ENCODE results near the gene PDSS2.
"Not testable (repeated sequence)": the region's sequence is repeated elsewhere in the genome, so short reads cannot be mapped to it uniquely, and the experiment has no call there.

Gene PDSS2

DNA sequence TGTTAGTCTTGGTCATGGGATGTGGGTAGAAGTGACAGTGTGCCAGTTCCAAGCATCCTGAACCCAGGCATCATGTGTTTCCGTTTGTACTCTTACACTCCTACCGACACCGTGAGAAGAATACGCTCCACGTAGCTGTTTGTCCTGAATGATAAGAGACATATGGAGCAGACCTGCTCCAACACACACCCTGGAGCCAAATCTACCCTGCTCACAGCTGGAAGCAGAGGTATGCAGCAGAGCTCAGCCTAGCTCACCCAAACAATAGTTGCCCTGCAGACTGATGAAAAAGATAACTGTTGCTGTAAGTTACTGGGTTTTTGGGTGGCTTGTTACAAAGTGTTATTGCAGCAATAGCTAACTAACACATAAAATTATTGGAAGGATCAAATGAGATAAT is 14.3 kb upstream of the PDSS2 start:
- no peak for DNase-seq

DNA sequence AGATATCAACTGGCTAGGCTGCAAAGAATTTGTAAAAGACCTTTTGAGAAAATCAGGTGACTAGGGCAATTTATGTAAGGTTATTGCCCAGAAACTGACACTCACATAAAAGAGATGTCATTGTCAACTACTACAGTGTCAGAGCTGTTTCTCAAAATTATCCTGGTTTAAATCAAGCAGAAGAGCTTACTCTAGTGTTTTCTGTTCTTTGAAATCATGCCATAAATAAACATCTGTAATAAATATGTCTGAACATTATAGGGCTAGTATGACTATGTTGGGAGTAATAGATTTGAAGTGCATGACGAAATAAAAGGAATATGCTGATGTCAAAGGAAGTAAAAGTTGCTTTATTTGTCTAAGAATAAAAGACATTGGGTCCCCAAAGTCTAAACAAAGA is 11.0 kb upstream of the PDSS2 start:
- no peak for DNase-seq

DNA sequence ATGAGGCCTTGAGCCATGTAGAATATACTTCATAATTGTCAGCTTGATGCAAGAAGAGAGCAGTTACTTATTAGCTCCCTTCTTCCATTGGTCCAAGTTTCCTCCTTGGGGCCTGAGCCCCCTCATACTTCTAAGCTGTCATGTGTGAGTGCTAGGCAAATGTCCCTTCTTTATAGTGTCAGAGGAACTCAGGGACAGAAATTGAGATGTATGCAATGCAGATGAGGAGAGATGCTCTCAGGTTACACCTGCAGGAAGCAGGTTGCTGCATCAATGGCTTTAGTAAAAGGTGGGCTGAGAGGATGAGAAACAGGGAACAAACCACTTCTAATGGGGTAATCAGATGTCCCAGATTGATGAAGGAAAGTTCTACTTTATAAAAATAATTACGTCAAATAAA is 6.7 kb upstream of the PDSS2 start:
- no peak for DNase-seq

DNA sequence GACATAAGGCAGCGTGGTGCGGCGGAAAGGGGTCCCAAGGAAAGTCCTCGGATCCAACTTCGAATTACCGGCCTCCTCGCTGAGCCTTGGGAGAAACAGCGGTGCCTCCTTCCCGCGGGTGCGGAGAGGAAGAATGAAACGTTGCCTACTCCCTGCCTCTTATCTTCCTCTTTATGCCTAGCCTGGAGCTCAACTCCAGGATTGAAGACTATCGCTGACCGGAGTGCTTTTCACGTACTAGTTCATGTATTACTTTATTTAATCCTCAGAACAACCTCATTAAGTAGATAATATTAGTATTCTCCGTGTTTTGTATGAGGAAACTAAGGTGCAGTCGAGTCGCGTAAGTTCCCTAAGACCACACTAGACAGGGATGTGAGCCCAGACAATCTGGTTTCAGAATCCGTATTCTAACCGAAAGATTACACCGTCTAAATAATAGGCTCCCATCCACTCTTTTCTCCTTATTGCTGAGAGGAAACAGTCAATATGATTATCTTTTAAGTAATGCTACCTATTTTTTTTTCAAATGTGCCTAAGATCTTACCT is 793 bp upstream of the PDSS2 start:
- DNase-seq: no peak

DNA sequence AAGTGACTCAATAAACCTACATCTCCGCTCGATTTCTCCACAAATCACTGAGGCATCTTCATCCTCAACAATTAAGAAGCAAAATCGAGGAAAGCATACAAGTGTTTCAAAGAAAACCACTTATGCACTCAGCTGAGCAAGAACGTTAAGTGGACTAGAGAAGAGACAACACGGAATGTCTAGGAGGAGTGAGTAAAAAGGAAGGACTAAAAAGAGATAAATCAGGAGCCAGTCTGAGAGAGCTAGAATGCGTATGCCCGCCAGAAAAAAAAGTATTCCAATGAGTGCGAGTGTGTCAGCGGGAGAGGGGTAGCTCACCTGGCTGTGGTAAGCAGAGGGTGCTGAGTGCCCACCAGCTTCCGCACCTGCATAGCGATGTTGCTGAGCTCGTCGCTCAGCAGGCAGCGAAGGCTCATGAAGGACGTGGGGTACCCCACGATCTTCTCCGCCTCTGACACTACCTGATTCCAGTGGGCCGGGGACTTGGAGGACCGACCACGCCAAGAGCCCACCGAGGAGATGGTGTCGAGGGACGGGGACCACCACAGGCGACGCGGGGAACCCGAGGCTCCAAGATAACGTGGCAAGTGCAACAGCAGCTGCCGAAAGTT is 587 bp downstream of the PDSS2 start:
- no peak for DNase-seq

DNA sequence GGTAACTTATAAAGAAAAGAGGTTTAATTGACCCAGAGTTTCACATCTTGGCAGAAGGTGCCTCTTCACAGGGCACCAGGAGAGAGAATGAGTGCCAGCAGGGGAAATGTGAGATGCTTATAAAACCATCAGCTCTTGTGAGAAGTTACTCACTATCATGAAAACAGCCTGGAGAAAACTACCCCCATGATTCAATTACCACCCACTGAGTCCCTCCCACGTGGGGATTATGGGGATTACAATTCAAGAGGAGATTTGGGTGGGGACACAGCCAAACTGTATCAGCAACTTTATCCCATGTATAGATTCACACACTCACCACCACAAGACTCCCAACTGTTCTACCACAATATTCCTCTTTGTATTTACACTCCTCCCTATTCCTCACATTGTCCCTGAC is 10.6 kb downstream of the PDSS2 start:
- DNase-seq: no peak

DNA sequence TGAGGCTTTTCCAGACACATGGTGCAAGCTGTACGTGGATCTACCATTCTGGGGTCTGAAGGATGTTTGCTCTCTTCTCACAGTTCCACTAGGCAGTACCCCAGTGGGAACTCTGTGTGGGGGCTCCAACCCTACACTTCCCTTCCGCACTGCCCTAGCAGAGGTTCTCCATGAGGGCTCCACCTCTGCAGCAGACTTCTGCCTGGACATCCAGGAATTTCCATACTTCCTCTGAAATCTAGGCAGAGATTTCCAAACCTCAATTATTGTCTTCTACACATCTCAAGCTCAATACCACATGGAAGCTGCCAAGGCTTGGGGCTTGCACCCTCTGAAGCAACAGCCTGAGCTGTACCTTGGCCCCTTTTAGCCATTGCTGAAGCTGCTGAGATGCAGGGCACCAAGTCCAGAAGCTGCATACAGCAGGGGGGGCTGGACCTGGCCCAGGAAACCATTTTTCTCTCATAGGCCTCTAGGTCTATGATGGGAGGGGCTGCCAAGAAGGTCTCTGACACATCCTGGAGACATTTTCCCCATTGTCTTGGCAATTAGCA is 11.6 kb downstream of the PDSS2 start:
- no peak for DNase-seq

DNA sequence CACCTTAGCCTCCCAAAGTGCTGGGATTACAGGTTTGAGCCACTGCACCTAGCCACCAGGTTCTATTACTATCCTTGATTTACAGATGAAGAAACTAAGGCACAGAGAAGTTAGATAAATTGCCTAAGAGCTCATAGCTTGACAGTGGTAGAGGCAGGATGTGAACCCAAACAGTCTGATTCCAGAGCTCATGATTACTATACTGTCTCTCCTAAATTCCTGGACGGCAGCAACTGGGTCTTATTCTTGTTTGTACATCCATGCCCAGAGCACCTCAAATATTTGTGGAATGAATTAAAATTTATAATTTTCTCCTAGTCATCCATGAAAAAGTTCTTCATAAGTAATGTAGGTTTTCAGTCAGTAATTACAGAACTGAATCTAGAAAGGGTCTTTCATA is 15.1 kb downstream of the PDSS2 start:
- DNase-seq: no peak

DNA sequence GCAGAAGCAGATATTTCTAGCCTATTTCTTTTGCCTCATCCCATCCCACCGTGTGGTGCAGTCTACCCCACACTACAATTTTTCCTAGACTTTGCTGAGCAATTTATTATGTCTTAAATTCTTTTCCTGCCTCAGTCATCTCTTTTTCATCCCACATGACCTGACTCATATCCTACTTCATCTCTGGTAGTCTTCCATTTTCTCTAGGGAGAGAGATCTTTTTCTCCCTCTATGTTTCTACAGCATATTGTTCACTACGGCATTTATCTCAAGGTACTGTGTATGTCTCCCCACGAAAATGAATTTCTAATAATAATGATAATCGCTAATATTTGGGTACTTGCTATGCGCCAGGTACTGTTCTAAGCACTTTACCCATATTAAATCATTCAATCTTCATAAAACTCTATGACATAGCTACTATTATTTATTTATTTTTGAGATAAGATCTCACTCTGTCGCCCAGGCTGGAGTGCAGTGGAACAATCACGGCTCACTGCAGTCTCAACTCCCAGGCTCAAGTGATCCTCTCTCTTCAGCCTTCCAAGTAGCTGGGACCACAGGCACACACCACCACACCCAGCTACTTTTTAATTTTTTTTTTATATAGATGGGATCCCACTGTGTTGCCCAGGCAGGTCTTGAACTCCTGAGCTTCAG is 15.6 kb downstream of the PDSS2 start:
- DNase-seq: no peak

DNA sequence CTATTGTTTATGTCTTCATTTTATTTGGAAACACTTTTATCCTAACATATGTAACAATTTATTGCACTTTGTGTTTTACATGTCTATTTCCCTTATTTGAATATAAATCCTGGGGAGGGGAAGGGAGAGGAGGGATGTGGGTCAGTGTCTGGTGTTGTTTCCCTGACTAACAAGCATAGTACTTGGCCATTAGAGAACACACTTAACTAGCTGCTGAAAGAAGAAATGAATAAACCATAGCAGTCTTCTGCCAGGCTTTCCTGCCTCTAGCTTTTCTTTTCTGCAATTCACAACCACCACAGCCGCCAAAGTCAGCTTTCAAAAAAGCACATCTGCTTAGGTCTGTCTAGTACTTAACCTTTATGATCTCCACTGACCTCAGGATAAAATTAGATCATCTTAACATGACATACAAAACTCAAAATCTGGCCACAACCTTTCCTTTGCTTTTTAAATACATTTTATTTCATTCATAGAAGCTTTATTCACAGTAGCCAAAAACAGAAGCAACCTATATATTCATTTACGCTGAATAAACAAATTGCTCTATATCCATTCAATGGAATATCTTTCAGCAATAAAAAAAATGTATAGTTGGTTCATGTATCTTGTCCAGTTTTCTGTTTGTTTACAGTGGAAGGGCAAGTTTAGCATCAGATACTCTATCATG is 16.3 kb downstream of the PDSS2 start:
- DNase-seq: no peak

DNA sequence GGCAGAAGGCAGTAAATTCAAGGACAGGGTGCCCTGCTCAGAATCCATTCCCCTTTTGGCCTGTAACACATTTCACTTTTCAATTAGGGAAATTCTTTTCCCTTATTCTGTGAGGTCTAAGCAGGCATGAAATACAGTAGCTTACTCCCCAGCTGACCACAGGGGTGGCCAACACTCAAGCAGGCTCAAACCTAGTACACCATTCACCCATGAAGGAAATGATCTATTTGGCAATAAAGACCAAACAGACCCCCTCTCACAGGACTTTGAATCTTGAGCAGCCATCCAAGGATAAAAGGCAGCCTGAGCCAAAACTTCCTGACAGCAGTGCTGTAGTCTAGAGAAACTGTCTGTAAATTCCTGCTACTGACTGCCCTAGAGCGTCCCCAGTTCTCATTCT is 17.7 kb downstream of the PDSS2 start:
- DNase-seq: no peak

DNA sequence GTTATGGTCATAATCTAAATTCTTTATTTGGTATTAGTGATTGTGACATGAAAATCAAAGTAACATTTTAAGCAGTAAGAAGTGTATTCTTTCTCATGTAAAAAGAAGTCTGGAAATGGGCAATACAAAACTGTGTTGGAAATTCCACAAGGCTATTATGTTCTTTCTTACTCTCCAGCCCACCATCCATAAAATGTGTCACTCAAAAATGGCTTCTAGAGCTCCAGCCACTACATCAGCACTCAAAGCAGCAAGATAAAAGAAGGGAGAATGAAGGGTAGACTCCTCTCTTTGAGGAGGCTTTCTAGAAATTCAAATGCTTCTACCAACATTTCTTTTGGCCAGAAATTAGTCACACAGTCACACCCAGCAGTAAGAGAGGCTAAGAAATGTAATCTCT is 18.4 kb downstream of the PDSS2 start:
- DNase-seq: no peak

DNA sequence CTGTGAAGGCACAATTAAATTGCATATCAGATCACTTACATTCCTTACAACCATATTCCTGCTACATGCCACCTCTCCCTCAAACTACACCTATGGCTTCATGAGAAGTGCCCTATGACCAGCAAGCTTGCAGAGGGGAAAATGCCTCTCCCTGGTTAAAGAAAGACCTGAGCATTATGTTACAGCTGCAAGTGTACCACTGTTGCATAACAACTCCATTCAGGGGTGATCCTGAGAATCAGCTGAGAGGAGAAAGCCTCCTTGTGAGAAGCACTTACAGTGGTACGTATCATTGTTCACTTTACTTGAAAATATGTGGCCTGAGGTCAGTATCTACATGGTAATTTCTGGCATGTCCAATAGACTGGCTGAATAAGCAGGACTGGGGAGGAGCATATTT is 20.0 kb downstream of the PDSS2 start:
- DNase-seq: no peak

DNA sequence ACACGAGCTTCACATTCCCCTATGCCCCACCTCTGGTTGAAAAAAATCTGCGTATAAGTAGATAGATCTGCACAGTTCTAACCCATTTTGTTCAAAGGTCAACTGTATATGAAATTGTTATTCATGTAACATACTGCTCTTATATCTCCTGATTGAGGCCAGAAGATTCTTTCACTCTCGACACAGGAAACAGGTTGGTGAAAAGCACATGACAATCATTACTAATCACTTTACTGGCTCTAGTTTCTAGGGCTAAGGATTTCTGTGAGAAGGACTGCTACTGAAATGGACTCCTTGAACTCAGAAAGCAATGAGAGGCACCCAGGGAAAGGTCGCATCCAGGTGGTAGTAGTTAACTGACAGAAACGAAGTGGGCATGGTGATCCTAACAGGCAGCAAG is 21.7 kb downstream of the PDSS2 start:
- DNase-seq: no peak

DNA sequence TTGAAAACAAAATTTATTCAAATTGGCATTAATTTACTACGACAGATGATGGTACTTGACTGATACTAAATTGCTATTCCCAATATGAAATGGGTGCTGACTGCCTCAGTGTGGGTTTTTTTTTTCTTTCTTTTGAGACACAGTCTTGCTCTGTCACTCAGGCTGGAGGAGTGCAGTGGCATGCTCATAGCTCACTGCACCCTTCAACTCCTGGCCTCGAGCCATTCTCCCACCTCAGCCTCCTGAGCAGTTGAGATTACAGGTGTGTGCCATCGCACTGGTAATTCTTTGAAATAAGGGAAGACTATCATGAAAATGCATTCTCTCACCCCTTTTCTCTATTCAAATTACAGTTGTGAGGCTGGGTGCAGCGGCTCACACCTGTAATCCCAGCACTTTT is 22.5 kb downstream of the PDSS2 start:
- no peak for DNase-seq

DNA sequence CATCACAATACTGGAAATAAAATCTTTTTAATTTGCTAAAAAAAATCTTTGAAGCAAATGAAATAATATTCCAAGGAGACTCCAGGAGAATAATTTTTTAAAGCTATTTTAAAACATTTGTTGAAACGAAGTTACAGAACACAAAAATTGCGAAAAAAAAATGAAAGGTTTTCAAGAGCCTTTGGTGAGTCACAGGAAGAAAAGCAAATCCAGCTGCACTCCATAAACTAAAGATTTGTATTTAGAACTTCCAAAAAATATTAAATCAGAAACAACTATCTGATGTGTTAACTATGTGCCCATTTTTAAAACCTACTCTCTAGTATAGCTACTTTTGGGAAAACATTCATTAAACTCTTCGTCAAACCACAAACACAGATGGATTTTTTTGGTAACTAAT is 23.6 kb downstream of the PDSS2 start:
- no peak for DNase-seq

DNA sequence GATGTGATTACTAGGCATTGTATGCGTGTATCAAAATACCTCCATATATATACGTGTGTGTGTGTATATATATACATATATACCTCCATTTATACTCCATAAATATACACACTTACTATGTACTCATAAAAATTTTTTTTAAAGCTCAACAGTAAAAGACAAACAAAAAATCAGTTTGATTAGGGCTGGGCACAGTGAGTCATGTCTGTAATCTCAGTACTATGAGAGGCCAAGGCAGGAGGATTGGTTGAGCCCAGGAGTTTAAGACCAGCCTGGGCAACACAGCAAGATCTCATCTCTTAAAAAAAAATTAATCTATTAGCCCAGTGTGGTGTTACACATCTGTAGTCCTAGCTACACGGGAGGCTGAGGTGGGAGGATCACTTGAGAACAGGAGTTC is 24.6 kb downstream of the PDSS2 start:
- no peak for DNase-seq

DNA sequence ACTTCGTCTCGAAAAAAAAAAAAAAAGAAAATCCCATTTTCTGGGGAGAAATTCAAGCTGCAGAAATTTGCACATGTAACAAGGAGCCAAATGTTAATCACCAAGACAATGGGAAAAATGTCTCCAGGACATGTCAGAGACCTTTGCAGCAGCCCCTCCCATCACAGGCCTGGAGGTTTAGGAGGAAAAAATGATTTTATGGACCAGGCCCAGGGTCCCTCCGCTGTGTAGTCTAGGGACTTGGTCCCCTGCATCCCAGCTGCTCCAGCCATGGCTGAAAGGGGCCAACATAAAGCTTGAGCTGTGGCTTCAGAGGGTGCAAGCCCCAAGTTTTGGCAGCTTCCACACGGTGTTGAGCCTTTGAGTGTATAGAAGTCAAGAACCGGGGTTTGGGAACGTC is 33.4 kb downstream of the PDSS2 start:
- not testable (repeated sequence) for DNase-seq

DNA sequence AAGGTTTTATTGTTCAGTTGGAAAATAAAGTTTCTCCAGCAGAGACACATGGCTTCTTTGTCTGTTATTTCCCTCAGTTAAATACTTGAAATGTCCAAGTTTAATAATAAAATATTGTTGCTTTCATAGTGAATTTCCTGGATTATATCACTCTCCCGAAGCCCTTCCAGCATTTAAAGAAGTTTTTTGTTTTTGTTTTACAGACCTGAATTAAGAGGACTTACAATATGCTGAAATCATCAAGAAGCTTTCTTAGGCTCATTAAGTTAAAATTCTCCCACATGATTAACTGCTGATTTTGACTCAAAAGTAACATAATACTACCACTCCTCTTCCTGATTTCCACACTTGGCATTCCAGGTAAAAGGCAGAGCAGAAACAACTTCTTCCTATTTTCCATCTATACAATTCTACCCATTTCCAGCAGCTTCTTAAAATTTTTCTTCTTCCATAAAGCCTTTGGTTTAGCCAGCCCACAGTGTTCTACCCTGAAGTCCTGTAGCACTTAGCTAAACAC is 35.8 kb downstream of the PDSS2 start:
- DNase-seq: no peak

DNA sequence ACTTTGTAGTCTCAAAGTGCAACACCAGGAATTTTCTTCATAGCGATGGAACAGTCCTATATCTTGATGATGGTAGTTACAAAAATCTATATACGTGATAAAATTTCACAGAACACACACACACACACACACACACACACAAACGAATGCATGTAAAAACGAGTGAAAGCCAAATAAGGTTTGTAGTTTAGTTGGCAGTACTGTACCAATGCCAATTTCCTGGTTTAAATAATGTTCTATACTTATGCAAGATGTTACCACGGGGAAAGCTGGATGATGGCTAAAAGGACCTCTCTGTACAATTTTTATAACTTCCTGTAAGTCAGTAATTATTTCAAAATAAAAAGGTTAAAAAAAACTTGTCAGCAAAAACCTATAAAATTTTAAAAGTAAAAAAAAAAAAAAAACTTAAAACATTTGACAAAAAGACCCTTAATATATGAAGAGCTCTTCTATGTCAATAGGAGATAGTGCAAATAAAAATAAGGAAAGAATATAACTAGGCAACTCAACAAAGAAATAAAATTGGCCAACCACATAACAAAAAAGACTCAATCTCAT is 37.6 kb downstream of the PDSS2 start:
- DNase-seq: no peak

DNA sequence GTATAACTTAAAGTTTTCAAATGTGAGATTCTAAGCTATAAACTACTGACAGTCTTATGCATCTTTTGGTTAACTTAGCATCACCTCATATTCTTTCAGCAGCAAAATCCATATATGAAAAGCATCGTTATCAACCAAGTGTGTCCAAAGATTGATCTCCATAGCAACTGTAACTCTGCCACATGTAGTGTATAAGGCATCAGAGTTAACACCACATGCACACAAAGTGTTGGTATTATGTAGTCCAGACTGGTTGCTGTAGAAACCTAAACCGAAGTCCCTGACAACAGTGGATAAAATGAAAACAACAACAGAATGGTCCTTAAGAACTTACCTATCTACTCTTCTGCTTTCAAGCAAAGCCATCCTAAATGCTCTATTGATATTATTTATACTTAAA is 39.6 kb downstream of the PDSS2 start:
- DNase-seq: no peak

DNA sequence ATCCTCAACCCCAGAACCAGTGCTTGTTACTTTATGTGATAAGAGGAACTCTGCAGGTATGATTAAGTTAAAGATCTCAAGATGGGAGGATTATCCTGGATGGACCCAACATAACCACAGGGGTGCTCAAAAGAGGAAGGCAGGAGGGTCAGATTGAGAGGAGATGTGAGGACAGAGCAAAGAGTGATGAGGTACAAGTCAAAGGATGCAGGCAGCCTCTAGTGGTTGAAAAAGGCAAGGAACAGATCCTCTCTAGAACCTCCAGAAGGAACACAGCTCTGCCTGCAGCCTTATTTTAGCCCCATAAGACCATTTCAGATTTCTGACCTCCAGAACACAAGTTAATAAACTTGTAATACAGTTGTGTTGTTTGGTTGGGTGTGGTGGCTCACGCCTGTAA is 41.2 kb downstream of the PDSS2 start:
- no peak for DNase-seq

DNA sequence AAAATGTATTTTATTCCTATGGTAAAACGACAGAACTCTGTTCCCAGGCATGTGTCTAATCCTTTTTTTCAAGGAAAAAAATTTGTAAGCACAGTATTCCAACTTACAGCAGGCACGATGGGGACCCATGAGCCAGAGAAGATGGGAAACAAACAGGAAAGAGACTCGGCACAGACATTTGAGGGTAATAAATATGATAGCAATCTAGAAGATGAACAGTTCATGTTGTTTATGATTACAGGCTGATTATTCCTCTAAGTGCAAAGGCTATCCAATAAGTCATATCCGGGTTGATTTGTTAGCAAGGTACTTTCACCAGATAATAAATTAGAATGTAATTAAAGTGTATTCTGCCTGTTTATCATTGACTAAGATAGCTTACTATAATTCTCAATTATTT is 43.2 kb downstream of the PDSS2 start:
- DNase-seq: no peak

Data from T1000 (cell line).